WTC11 (cell line): ENCODE measurements around the gene TTC7B. TPM values are rescaled to one million over a fixed set of nuclear protein-coding genes. Genes with fewer than 3 reads are reported as not detected.

Experiments used
- ATAC-seq: fragments of 200-7000 bp; cut with Tn5 transposase; 2 replicates; pipeline ENCODE4 v1.10.0; 2021; ENCODE audit warnings: mild to moderate bottlenecking, moderate library complexity
- CTCF ChIA-PET: fragments of 300-600 bp; sonication (Branson Sonifier 250); formaldehyde crosslinking; loops from one replicate; lab custom pipeline; 2021; ENCODE audit warnings: antibody characterized with exemption; lab: Charles Lee
- POLR2A ChIA-PET: fragments of 350-600 bp; sonication (Branson Sonifier 250); formaldehyde crosslinking; loops from one replicate; lab custom pipeline; 2021; ENCODE audit warnings: antibody characterized with exemption; lab: Charles Lee
- DNase-seq: peaks from one replicate; pipeline ENCODE4 v3.0.0; 2021; ENCODE audit warnings: low spot score
- H3K27ac Mint-ChIP-seq: 2 replicates; pipeline ENCODE4 v1.8.0; 2021; ENCODE audit warnings: mixed read lengths
- H3K27me3 Mint-ChIP-seq: 2 replicates; pipeline ENCODE4 v1.8.0; 2021; ENCODE audit warnings: low read depth, mild to moderate bottlenecking, moderate library complexity, mixed read lengths
- H3K36me3 Mint-ChIP-seq: 2 replicates; pipeline ENCODE4 v1.8.0; 2021; ENCODE audit warnings: mixed read lengths
- H3K4me1 Mint-ChIP-seq: 2 replicates; pipeline ENCODE4 v1.8.0; 2022; ENCODE audit warnings: mixed read lengths
- H3K4me3 Mint-ChIP-seq: 2 replicates; pipeline ENCODE4 v1.8.0; 2021; ENCODE audit warnings: mild to moderate bottlenecking, moderate library complexity, mixed read lengths
- H3K9me3 Mint-ChIP-seq: 2 replicates; pipeline ENCODE4 v1.8.0; 2021; ENCODE audit warnings: mixed read lengths
- ATF1 ChIP-seq: sonication (generic); formaldehyde crosslinking; IDR thresholded peaks from 2 replicates; pipeline ENCODE4 v1.8.1; 2023; ENCODE audit warnings: mild to moderate bottlenecking, moderate library complexity, missing genetic modification reagents
- CBFB ChIP-seq: sonication (generic); formaldehyde crosslinking; IDR thresholded peaks from 2 replicates; pipeline ENCODE4 v1.8.1; 2022; ENCODE audit warnings: mild to moderate bottlenecking, low read depth, missing genetic modification reagents
- CDX4 ChIP-seq: fragments of 250-450 bp; sonication (Bioruptor Pico); IDR thresholded peaks from 2 replicates; pipeline ENCODE4 v1.9.0; 2021; ENCODE audit warnings: moderate library complexity, mild to moderate bottlenecking, inconsistent platforms, borderline replicate concordance
- ELF4 ChIP-seq: sonication (generic); formaldehyde crosslinking; IDR thresholded peaks from 2 replicates; pipeline ENCODE4 v1.8.1; 2022; ENCODE audit warnings: low read depth, mild to moderate bottlenecking, moderate library complexity, missing genetic modification reagents
- ESRRA ChIP-seq: sonication (generic); formaldehyde crosslinking; IDR thresholded peaks from 2 replicates; pipeline ENCODE4 v1.8.1; 2022; ENCODE audit warnings: mild to moderate bottlenecking, missing genetic modification reagents, borderline replicate concordance
- GABPB1 ChIP-seq: sonication (generic); formaldehyde crosslinking; IDR thresholded peaks from 2 replicates; pipeline ENCODE4 v1.8.1; 2023; ENCODE audit warnings: mild to moderate bottlenecking, missing genetic modification reagents
- JUN ChIP-seq: sonication (generic); formaldehyde crosslinking; IDR thresholded peaks from 2 replicates; pipeline ENCODE4 v1.8.0; 2023; ENCODE audit warnings: mild to moderate bottlenecking, missing genetic modification reagents
- MXD4 ChIP-seq: fragments of 250-450 bp; sonication (Bioruptor Pico); IDR thresholded peaks from 2 replicates; pipeline ENCODE4 v1.8.0; 2021; ENCODE audit warnings: mild to moderate bottlenecking, moderate library complexity, borderline replicate concordance
- NFYB ChIP-seq: sonication (generic); formaldehyde crosslinking; conservative IDR thresholded peaks from 2 replicates; pipeline ENCODE4 v1.8.0; 2022; ENCODE audit warnings: low read depth, missing genetic modification reagents
- OVOL2 ChIP-seq: fragments of 250-450 bp; sonication (Bioruptor Pico); IDR thresholded peaks from 2 replicates; pipeline ENCODE4 v1.9.0; 2021; ENCODE audit warnings: mild to moderate bottlenecking, borderline replicate concordance
- PRRX2 ChIP-seq: fragments of 250-450 bp; sonication (Bioruptor Pico); IDR thresholded peaks from 2 replicates; pipeline ENCODE4 v1.8.0; 2021; ENCODE audit warnings: mild to moderate bottlenecking
- SOX15 ChIP-seq: fragments of 250-450 bp; sonication (Bioruptor Pico); IDR thresholded peaks from 2 replicates; pipeline ENCODE4 v1.9.0; 2021; ENCODE audit warnings: mild to moderate bottlenecking
- USF1 ChIP-seq: sonication (generic); formaldehyde crosslinking; IDR thresholded peaks from 2 replicates; pipeline ENCODE4 v1.8.0; 2022; ENCODE audit warnings: mild to moderate bottlenecking, missing genetic modification reagents
- ZNF425 ChIP-seq: fragments of 250-450 bp; sonication (Bioruptor Pico); conservative IDR thresholded peaks from 2 replicates; pipeline ENCODE4 v1.9.0; 2021; ENCODE audit warnings: mild to moderate bottlenecking
- total RNA-seq: library from RNA; stranded (reverse); gene quantifications from 3 replicates; pipeline ENCODE4 v1.2.3, GENCODE V29; 2021
- TF ChIP-seq, protein P1 (sequence below): sonication (generic); formaldehyde crosslinking; IDR thresholded peaks from 2 replicates; pipeline ENCODE4 v1.8.1; 2022; ENCODE audit warnings: mild to moderate bottlenecking, moderate library complexity, missing genetic modification reagents
- TF ChIP-seq, protein P2 (sequence below): sonication (generic); formaldehyde crosslinking; IDR thresholded peaks from 2 replicates; pipeline ENCODE4 v1.8.1; 2022; ENCODE audit warnings: low read depth, missing genetic modification reagents, borderline replicate concordance
- TF ChIP-seq, protein P3 (sequence below): sonication (generic); formaldehyde crosslinking; IDR thresholded peaks from 2 replicates; pipeline ENCODE4 v1.8.0; 2023; ENCODE audit warnings: missing genetic modification reagents, mild to moderate bottlenecking, borderline replicate concordance

The TTC7B gene
- total RNA-seq, 1 experiment from 2014 or later, result 27.6 TPM

GRCh38 chr14:90669731-90670130 is 146.5 kb downstream of the TTC7B start:
- ATAC-seq, result no peak
- TF ChIP-seq MXD4 (CRISPR knock-in tag) (no peak), CDX4 (CRISPR knock-in tag) (no peak)
- CTCF ChIA-PET, result no interaction called here

GRCh38 chr14:90666571-90666970 is 149.7 kb downstream of the TTC7B start:
- no peak for TF ChIP-seq USF1 (CRISPR knock-in tag)
- no peak for TF ChIP-seq GABPB1 (CRISPR knock-in tag)
- TF ChIP-seq JUN, result no peak
- TF ChIP-seq, protein P1, sequence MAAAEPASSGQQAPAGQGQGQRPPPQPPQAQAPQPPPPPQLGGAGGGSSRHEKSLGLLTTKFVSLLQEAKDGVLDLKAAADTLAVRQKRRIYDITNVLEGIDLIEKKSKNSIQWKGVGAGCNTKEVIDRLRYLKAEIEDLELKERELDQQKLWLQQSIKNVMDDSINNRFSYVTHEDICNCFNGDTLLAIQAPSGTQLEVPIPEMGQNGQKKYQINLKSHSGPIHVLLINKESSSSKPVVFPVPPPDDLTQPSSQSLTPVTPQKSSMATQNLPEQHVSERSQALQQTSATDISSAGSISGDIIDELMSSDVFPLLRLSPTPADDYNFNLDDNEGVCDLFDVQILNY (CRISPR knock-in tag), result no peak
- peaks cover 11% of the 10 kb centered on the region for H3K36me3 Mint-ChIP-seq
- no peak overlapping the region for H3K4me3 Mint-ChIP-seq
- H3K9me3 Mint-ChIP-seq, result peaks cover 14% of the 10 kb centered on the region
- ATAC-seq (no peak), DNase-seq (no peak)
- H3K4me1 Mint-ChIP-seq, result peaks cover 13% of the 10 kb centered on the region
- CTCF ChIA-PET, result no interaction called here
- no peaks in the 10 kb centered on the region for H3K27me3 Mint-ChIP-seq
- POLR2A ChIA-PET, result no interaction called here
- no peak overlapping the region for H3K27ac Mint-ChIP-seq

More at GRCh38 chr14:90669731-90670130, 146.5 kb downstream of the TTC7B start:
- Mint-ChIP-seq H3K4me1 (no peaks in the 10 kb centered on the region), H3K27me3 (no peaks in the 10 kb centered on the region), H3K9me3 (peaks cover 14% of the 10 kb centered on the region), H3K4me3 (no peak overlapping the region), H3K36me3 (peaks cover 11% of the 10 kb centered on the region), H3K27ac (no peak overlapping the region)
- POLR2A ChIA-PET, result no interaction called here
- no peak for DNase-seq

- peaks cover 11% of the 10 kb centered on the region for H3K36me3 Mint-ChIP-seq
Measured at GRCh38 chr14:90665321-90666000, 150.8 kb downstream of the TTC7B start.

More at GRCh38 chr14:90665321-90666000, 150.8 kb downstream of the TTC7B start:
- Mint-ChIP-seq H3K9me3 (peaks cover 14% of the 10 kb centered on the region), H3K4me3 (no peak overlapping the region), H3K27ac (no peak overlapping the region), H3K4me1 (peaks cover 23% of the 10 kb centered on the region), H3K27me3 (no peaks in the 10 kb centered on the region)
- ChIA-PET POLR2A (no interaction called here), CTCF (interaction anchor here (1.1 kb wide), 1 partner anchor 92 kb away, joined by 3 read pairs; no protein-coding TSS in a partner anchor)
- ATAC-seq (no peak), DNase-seq (no peak)
- TF ChIP-seq SOX15 (CRISPR knock-in tag) (no peak), CBFB (CRISPR knock-in tag) (no peak), ATF1 (CRISPR knock-in tag) (no peak), ELF4 (no peak), ESRRA (CRISPR knock-in tag) (no peak), NFYB (CRISPR knock-in tag) (no peak), OVOL2 (CRISPR knock-in tag) (no peak), PRRX2 (CRISPR knock-in tag) (no peak), ZNF425 (CRISPR knock-in tag) (no peak)
- TF ChIP-seq, protein P2, sequence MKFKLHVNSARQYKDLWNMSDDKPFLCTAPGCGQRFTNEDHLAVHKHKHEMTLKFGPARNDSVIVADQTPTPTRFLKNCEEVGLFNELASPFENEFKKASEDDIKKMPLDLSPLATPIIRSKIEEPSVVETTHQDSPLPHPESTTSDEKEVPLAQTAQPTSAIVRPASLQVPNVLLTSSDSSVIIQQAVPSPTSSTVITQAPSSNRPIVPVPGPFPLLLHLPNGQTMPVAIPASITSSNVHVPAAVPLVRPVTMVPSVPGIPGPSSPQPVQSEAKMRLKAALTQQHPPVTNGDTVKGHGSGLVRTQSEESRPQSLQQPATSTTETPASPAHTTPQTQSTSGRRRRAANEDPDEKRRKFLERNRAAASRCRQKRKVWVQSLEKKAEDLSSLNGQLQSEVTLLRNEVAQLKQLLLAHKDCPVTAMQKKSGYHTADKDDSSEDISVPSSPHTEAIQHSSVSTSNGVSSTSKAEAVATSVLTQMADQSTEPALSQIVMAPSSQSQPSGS (CRISPR knock-in tag), result no peak
- TF ChIP-seq, protein P3, sequence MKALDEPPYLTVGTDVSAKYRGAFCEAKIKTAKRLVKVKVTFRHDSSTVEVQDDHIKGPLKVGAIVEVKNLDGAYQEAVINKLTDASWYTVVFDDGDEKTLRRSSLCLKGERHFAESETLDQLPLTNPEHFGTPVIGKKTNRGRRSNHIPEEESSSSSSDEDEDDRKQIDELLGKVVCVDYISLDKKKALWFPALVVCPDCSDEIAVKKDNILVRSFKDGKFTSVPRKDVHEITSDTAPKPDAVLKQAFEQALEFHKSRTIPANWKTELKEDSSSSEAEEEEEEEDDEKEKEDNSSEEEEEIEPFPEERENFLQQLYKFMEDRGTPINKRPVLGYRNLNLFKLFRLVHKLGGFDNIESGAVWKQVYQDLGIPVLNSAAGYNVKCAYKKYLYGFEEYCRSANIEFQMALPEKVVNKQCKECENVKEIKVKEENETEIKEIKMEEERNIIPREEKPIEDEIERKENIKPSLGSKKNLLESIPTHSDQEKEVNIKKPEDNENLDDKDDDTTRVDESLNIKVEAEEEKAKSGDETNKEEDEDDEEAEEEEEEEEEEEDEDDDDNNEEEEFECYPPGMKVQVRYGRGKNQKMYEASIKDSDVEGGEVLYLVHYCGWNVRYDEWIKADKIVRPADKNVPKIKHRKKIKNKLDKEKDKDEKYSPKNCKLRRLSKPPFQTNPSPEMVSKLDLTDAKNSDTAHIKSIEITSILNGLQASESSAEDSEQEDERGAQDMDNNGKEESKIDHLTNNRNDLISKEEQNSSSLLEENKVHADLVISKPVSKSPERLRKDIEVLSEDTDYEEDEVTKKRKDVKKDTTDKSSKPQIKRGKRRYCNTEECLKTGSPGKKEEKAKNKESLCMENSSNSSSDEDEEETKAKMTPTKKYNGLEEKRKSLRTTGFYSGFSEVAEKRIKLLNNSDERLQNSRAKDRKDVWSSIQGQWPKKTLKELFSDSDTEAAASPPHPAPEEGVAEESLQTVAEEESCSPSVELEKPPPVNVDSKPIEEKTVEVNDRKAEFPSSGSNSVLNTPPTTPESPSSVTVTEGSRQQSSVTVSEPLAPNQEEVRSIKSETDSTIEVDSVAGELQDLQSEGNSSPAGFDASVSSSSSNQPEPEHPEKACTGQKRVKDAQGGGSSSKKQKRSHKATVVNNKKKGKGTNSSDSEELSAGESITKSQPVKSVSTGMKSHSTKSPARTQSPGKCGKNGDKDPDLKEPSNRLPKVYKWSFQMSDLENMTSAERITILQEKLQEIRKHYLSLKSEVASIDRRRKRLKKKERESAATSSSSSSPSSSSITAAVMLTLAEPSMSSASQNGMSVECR, result no peak
